K562 (cell line): ENCODE data around the gene SMCO3. TPM values are rescaled to one million over a fixed set of nuclear protein-coding genes. Genes with fewer than 3 reads are reported as not detected.

Source experiments
- ATAC-seq: fragments of 200-7000 bp; cut with Tn5 transposase; 3 replicates; pipeline ENCODE4 v1.9.1; 2020; ENCODE audit warnings: moderate library complexity
- BruUV-seq: library from RNA; stranded (reverse); fragments of 400-500 nt; replicated peaks from 2 replicates; lab custom pipeline; 2021; lab: Mats Ljungman, UMichigan
- CTCF ChIA-PET: fragments of 300-600 bp; formaldehyde crosslinking; extraction: SDS; loops from one replicate; lab custom pipeline; 2021; ENCODE audit warnings: low intra/inter-chr PET ratio; lab: Yijun Ruan, JAX
- POLR2A ChIA-PET: fragments of 300-600, 350-650 bp; sonication (Branson Sonifier 250); formaldehyde crosslinking; extraction: SDS; loops from one replicate; lab custom pipeline; 2021; ENCODE audit warnings: antibody characterized with exemption, inconsistent platforms; lab: Yijun Ruan, JAX
- DNase-seq, 4 experiments: peaks; one replicate each; pipeline versions ENCODE4 v3.0.0 to v3.0.0-alpha.2; 2011 to 2018; ENCODE audit warnings: low spot score in 3 of 4, mixed read lengths in 3 of 4; ENCODE audit errors: extremely low read depth in 1 of 4
- FAIRE-seq: peaks from 2 replicates; lab custom pipeline; 2011; peaks lifted over from hg19 to GRCh38; lab: Jason Lieb, UNC
- H2AFZ ChIP-seq: 2 replicates; pipeline ENCODE4 v1.6.0; 2011; ENCODE audit warnings: low read depth, low read length, control low read depth, inconsistent platforms
- H3K27ac ChIP-seq: fragments of 200-600 bp; 3 replicates; pipeline ENCODE4 v1.8.0; 2011; ENCODE audit warnings: low read depth, mild to moderate bottlenecking, control low read depth, inconsistent platforms, low read length, moderate library complexity, mixed read lengths; ENCODE audit errors: extremely low read depth
- H3K27me3 ChIP-seq, 2 experiments: fragments of 300-600 bp in 1 of 2; 2 replicates in 1 of 2; 3 replicates in 1 of 2; pipeline versions ENCODE4 v1.6.0 to v1.8.0; 2011; ENCODE audit warnings: inconsistent platforms in 2 of 2, low read length in 2 of 2, mild to moderate bottlenecking in 1 of 2, mixed read lengths in 1 of 2, moderate library complexity in 1 of 2; ENCODE audit not compliant: control insufficient read depth in 2 of 2, insufficient read depth in 2 of 2
- H3K36me3 ChIP-seq: fragments of 300-600 bp; 3 replicates; pipeline ENCODE4 v1.8.0; 2011; ENCODE audit warnings: mild to moderate bottlenecking, low read length, inconsistent platforms; ENCODE audit not compliant: control insufficient read depth, insufficient read depth
- H3K4me1 ChIP-seq, 2 experiments: fragments of 200-600 bp in 1 of 2; replicated peaks in 1 of 2; 2 replicates in 1 of 2; 3 replicates in 1 of 2; pipeline versions ENCODE4 v1.5.1 to v1.8.0; 2011; ENCODE audit warnings: inconsistent platforms in 2 of 2, low read length in 2 of 2, mild to moderate bottlenecking in 1 of 2, mixed read lengths in 1 of 2, moderate library complexity in 1 of 2; ENCODE audit not compliant: control insufficient read depth in 2 of 2, insufficient read depth in 2 of 2
- H3K4me2 ChIP-seq: 2 replicates; pipeline ENCODE4 v1.6.1; 2011; ENCODE audit warnings: low read length, control low read depth, inconsistent platforms, mixed read lengths; ENCODE audit not compliant: insufficient read depth
- H3K4me3 ChIP-seq: fragments of 200-600 bp; sonication (generic), shearing (Covaris generic); 2 replicates; pipeline ENCODE4 v1.5.1; 2016; ENCODE audit warnings: control low read depth, inconsistent platforms
- H3K79me2 ChIP-seq: fragments of 200-600 bp; 3 replicates; pipeline ENCODE4 v1.8.0; 2011; ENCODE audit warnings: low read length, inconsistent platforms; ENCODE audit not compliant: control insufficient read depth, insufficient read depth
- H3K9ac ChIP-seq, 2 experiments: 2 replicates each; pipeline versions ENCODE4 v1.6.0 to v1.6.1; 2011; ENCODE audit warnings: low read depth in 2 of 2, low read length in 2 of 2, control low read depth in 1 of 2, inconsistent platforms in 1 of 2, mild to moderate bottlenecking in 1 of 2, mixed read lengths in 1 of 2; ENCODE audit not compliant: insufficient read depth in 1 of 2
- H3K9me1 ChIP-seq: one replicate; pipeline ENCODE4 v1.6.0; 2011; ENCODE audit warnings: inconsistent platforms, mild to moderate bottlenecking, low read length, moderate library complexity; ENCODE audit not compliant: control insufficient read depth, insufficient read depth
- H3K9me3 ChIP-seq: replicated peaks from 2 replicates; pipeline ENCODE4 v1.5.1; 2011; ENCODE audit warnings: low read depth, low read length, inconsistent platforms; ENCODE audit not compliant: control insufficient read depth, insufficient read depth
- H4K20me1 ChIP-seq: replicated peaks from 2 replicates; pipeline ENCODE4 v1.6.1; 2011; ENCODE audit warnings: low read length, inconsistent platforms, mixed read lengths; ENCODE audit not compliant: control insufficient read depth, insufficient read depth
- BRF2 ChIP-seq: IDR thresholded peaks from 3 replicates; pipeline ENCODE4 v1.6.1; 2011; ENCODE audit warnings: borderline replicate concordance, mild to moderate bottlenecking; ENCODE audit not compliant: insufficient read length, insufficient read depth
- CREM ChIP-seq: IDR thresholded peaks from 2 replicates; pipeline ENCODE4 v1.6.1; 2014; ENCODE audit warnings: antibody characterized with exemption, low read depth
- DLX4 ChIP-seq: fragments of 250-450 bp; sonication (Bioruptor Pico); IDR thresholded peaks from 2 replicates; pipeline ENCODE4 v1.6.1; 2021; ENCODE audit warnings: mild to moderate bottlenecking
- E2F8 ChIP-seq: fragments of 450-650 bp; IDR thresholded peaks from 2 replicates; pipeline ENCODE4 v1.7.1; 2018; ENCODE audit warnings: mild to moderate bottlenecking, low read depth; ENCODE audit not compliant: partially characterized antibody
- ETS1 ChIP-seq: conservative IDR thresholded peaks from 2 replicates; pipeline ENCODE4 v1.6.1; 2011; ENCODE audit warnings: low read depth, mild to moderate bottlenecking, low read length; ENCODE audit not compliant: control insufficient read depth
- FOXK2 ChIP-seq, 2 experiments: fragments of 450-650 bp; IDR thresholded peaks in 1 of 2; conservative IDR thresholded peaks in 1 of 2; 2 replicates each; pipeline ENCODE4 v1.6.1; 2016; ENCODE audit warnings: low read depth in 2 of 2, mild to moderate bottlenecking in 1 of 2
- RCOR1 ChIP-seq, 2 experiments: IDR thresholded peaks; 2 replicates each; pipeline ENCODE4 v1.6.1; 2012; ENCODE audit warnings: low read depth in 2 of 2, low read length in 2 of 2, borderline replicate concordance in 1 of 2, improper control_type of control experiment in 1 of 2
- SMC3 ChIP-seq: conservative IDR thresholded peaks from 2 replicates; pipeline ENCODE4 v1.6.1; 2011; ENCODE audit warnings: low read depth, low read length, improper control_type of control experiment; ENCODE audit not compliant: insufficient read depth
- SNIP1 ChIP-seq: fragments of 450-650 bp; IDR thresholded peaks from 2 replicates; pipeline ENCODE4 v1.7.1; 2017; ENCODE audit warnings: low read depth, mild to moderate bottlenecking
- TEAD1 ChIP-seq, 2 experiments: fragments of 450-650 bp in 1 of 2; sonication (generic) in 1 of 2; formaldehyde crosslinking; IDR thresholded peaks; 2 replicates each; pipeline versions ENCODE4 v1.4.0 to v1.8.0; 2020 to 2022; ENCODE audit warnings: mild to moderate bottlenecking in 2 of 2, missing genetic modification reagents in 1 of 2
- THAP7 ChIP-seq: fragments of 250-450 bp; sonication (Bioruptor Pico); IDR thresholded peaks from 2 replicates; pipeline ENCODE4 v1.5.0; 2021
- WHSC1 ChIP-seq: IDR thresholded peaks from one replicate; pipeline ENCODE4 v1.6.1; 2012; ENCODE audit warnings: low read length, control low read depth, inconsistent platforms
- ZNF408 ChIP-seq: fragments of 250-450 bp; sonication (Bioruptor Pico); IDR thresholded peaks from 2 replicates; pipeline ENCODE4 v1.4.0; 2020; ENCODE audit warnings: low read depth, mild to moderate bottlenecking, moderate library complexity
- ZNF655 ChIP-seq: fragments of 250-450 bp; sonication (Bioruptor Pico); IDR thresholded peaks from 2 replicates; pipeline ENCODE4 v1.5.0; 2021
- WGBS: fragments of 100-300 bp; shearing (Covaris generic); methylation state at CpG from one replicate; pipeline ENCODE4 v1.1.6; 2016; ENCODE audit warnings: low coverage, mixed read lengths; ENCODE audit not compliant: insufficient coverage; ENCODE audit errors: missing lambda C conversion rate; 5-methylcytosine and 5-hydroxymethylcytosine counted together
- in situ Hi-C: fragments of 300-500 bp; cut with MboI; formaldehyde crosslinking; loops from 4 replicates; pipeline ENCODE4 v1.15.0; 2018; ENCODE audit warnings: inconsistent platforms, mixed read lengths
- intact Hi-C: fragments of 100-400 bp; cut with micrococcal nuclease; formaldehyde crosslinking; loops from 2 replicates; pipeline ENCODE4 v1.14.2; 2022
- polyA plus RNA-seq, 8 experiments: library from polyadenylated mRNA; depleted of rRNA in 4 of 8; stranded (reverse) in 5 of 8; unstranded in 3 of 8; fragments of >200 nt; fragmentation: Nextera tagmentation in 2 of 8; fragmentation: Illumina TruSeq in 1 of 8; extraction: Ambion mirVana in 2 of 8; extraction: Trizol in 1 of 8; gene quantifications; 2 replicates each; pipeline versions ENCODE4 v1.2.1 to v1.2.3, GENCODE V29; 2011 to 2014; ENCODE audit warnings: inconsistent platforms in 1 of 8, missing spikeins in 1 of 8
- total RNA-seq, 7 experiments: library from RNA; depleted of rRNA in 6 of 7; stranded (reverse); fragments of >200 nt in 6 of 7; fragmentation: Illumina TruSeq in 2 of 7; extraction: Trizol in 2 of 7; gene quantifications; 2 replicates each; pipeline versions ENCODE4 v1.2.1 to v1.2.3, GENCODE V29; 2011 to 2021; ENCODE audit warnings: low replicate concordance in 1 of 7

The SMCO3 gene
- total and polyA plus RNA-seq, 9 of the 15 experiments (the other 6 are each of a cell fraction or from before 2014, with no cell fraction given): 0.10 to 0.14 TPM; not detected in 7

GRCh38 chr12:14780859-14781258 is 33.1 kb downstream of the SMCO3 start:
- no peak for FAIRE-seq
- Histone ChIP-seq H3K9ac (no peak overlapping the region), H3K27ac (no peak overlapping the region), H3K9me1 (no peaks in the 10 kb centered on the region), H3K4me1 (no peaks in the 10 kb centered on the region), H3K4me2 (no peak overlapping the region; the same call in 1 of the 2 replicates), H3K79me2 (no peaks in the 10 kb centered on the region), H3K27me3 (no peaks in the 10 kb centered on the region; a peak in 1 of 5 replicates), H3K36me3 (peaks cover 8% of the 10 kb centered on the region; the same call in 2 of the 3 replicates), H4K20me1 (no peaks in the 10 kb centered on the region), H3K9me3 (no peaks in the 10 kb centered on the region), H3K4me3 (no peak overlapping the region), H2AFZ (peak overlapping the region; percentile 57; the same call in 1 of the 2 replicates)
- WGBS: 8% methylated on average over 3 of the region's 3 CpGs
- no peak for DNase-seq
- BruUV-seq: no TSS peak
- ChIA-PET CTCF (no interaction called here), POLR2A (interaction anchor here (0.8 to 2.1 kb wide), 2 partner anchors 12 to 25 kb away, joined by 3 to 5 read pairs; no protein-coding TSS in a partner anchor)
- intact Hi-C loops: no loop called here
- peak; percentile 57 for ATAC-seq
- in situ Hi-C loops: no loop called here
- TF ChIP-seq SMC3 (no peak), DLX4 (CRISPR knock-in tag) (no peak), E2F8 (no peak), WHSC1 (no peak), SNIP1 (no peak), TEAD1 (CRISPR knock-in tag; IDR thresholded peaks at IDR 0.05) (no peak), ZNF655 (no peak), BRF2 (no peak), ETS1 (no peak), RCOR1 (IDR thresholded peaks at IDR 0.05; ENCODE audit: borderline replicate concordance in 1 of 2, low read depth in 2 of 2, low read length in 2 of 2) (no peak), ZNF408 (CRISPR knock-in tag) (no peak), THAP7 (CRISPR knock-in tag) (no peak), CREM (no peak), FOXK2 (conservative IDR thresholded peaks at IDR 0.05 in 1 of 2, IDR thresholded peaks at IDR 0.05 in 1 of 2; ENCODE audit: low read depth in 2 of 2) (no peak)
